Heart left ventricle (tissue), 16 donors: Measurements from ENCODE around the gene MED22. TPM values are rescaled to one million over a fixed set of nuclear protein-coding genes. Genes with fewer than 3 reads are reported as not detected.

ENCODE experiments used
- ATAC-seq, 4 donors: fragments of 200-7000 bp; cut with Tn5 transposase; one replicate each; pipeline ENCODE4 v1.9.1; 2020 to 2022; ENCODE audit warnings: moderate library complexity in 4 of 4, mild to moderate bottlenecking in 3 of 4, moderate number of reproducible peaks in 1 of 4
- DNase-seq, 5 donors: peaks; one replicate each; pipeline ENCODE4 v3.0.0-alpha.2; 2020
- H3K27ac ChIP-seq, 12 donors: fragments of 200-600 bp; sonication (generic) in 4 of 12; one replicate each; pipeline versions ENCODE4 v1.5.0 to v1.8.0; 2016 to 2022; ENCODE audit warnings: mild to moderate bottlenecking in 2 of 12
- H3K27me3 ChIP-seq, 9 donors: fragments of 200-600 bp; sonication (generic) in 2 of 9; one replicate each; pipeline versions ENCODE4 v1.5.1 to v1.8.0; 2016 to 2022; ENCODE audit warnings: mild to moderate bottlenecking in 3 of 9
- H3K36me3 ChIP-seq, 9 donors: fragments of 200-600 bp; sonication (generic) in 2 of 9; one replicate each; pipeline versions ENCODE4 v1.5.0 to v1.8.0; 2018 to 2022; ENCODE audit warnings: mild to moderate bottlenecking in 2 of 9
- H3K4me1 ChIP-seq, 12 donors: fragments of 200-600 bp; sonication (generic) in 4 of 12; one replicate each; pipeline versions ENCODE4 v1.5.0 to v1.8.0; 2016 to 2022; ENCODE audit warnings: mild to moderate bottlenecking in 3 of 12
- H3K4me3 ChIP-seq, 12 donors: fragments of 200-600 bp; sonication (generic) in 4 of 12; one replicate each; pipeline versions ENCODE4 v1.5.0 to v1.8.0; 2017 to 2022; ENCODE audit warnings: mild to moderate bottlenecking in 9 of 12, moderate library complexity in 4 of 12
- H3K9me3 ChIP-seq, 12 donors: fragments of 200-600 bp; sonication (generic) in 4 of 12; one replicate each; pipeline versions ENCODE4 v1.5.0 to v1.8.0; 2016 to 2022; ENCODE audit warnings: mild to moderate bottlenecking in 1 of 12
- POLR2A ChIP-seq, 2 donors: fragments of 450-650 bp; IDR thresholded peaks; one replicate each; pipeline ENCODE4 v1.6.1; 2017; ENCODE audit warnings: antibody characterized with exemption in 2 of 2, mild to moderate bottlenecking in 2 of 2, moderate library complexity in 2 of 2
- WGBS, 4 donors: extraction: QIAGEN DNeasy Blood & Tissue Kit in 2 of 4; methylation state at CpG; one replicate each; pipeline versions ENCODE4 v1.1.5 to v1.1.7; 2013 to 2018; 5-methylcytosine and 5-hydroxymethylcytosine counted together
- intact Hi-C, 10 donors: fragments of 100-400 bp; cut with DNase I; formaldehyde crosslinking; loops; one replicate each; pipeline versions ENCODE4 v1.11.1 to v1.14.2; 2022
- polyA plus RNA-seq, 2 donors: library from polyadenylated mRNA; stranded (reverse); fragments of 200-250 nt; gene quantifications; one replicate each; pipeline ENCODE4 v1.2.3, GENCODE V29; 2013
- total RNA-seq, 9 donors: library from RNA; depleted of rRNA in 2 of 9; stranded (reverse); fragments of >200 nt in 2 of 9; fragmentation: NEBNext Ultra II Directional in 3 of 9; extraction: Animal tissue kit (Norgen Biotek cat#: 25700) in 3 of 9; gene quantifications; one replicate each; pipeline versions ENCODE4 v1.1.0 to v1.2.4, GENCODE V29; 2016 to 2023
- TF ChIP-seq, protein P1 (sequence below), 12 donors: fragments of 200-600 bp; sonication (generic) in 4 of 12; IDR thresholded peaks; one replicate each; pipeline versions ENCODE4 v1.5.0 to v1.8.0; 2018 to 2022; ENCODE audit warnings: antibody characterized with exemption in 12 of 12, mild to moderate bottlenecking in 5 of 12
- donor health status: ischemic (EF 13 %, LVEDD 7.1; RV severe dilation, severe dysfunction).
- donor health status: healthy with polysubstance abuse.
- donor health status: DM: no; HTN: yes; CAD: no.
- donor health status: DM: no; HTN: no; CAD: no.
- donor health status: ischemic (EF 25% LVEDD 6.9; RV normal size, moderate dysfunction).
- donor health status: ischemic (EF 25% LVEDD 5.7; RV mildly dilated, moderate dysfunction).
- donor health status: healthy.
- donor health status: DM: yes; HTN: yes; CAD: no.
- donor health status: ischemic (EF 35%, LVEDD 5.7; RV mildly dilated, moderate dysfunction).
- donor health status: nonischemic (EF 11% LVEDD 7.7; RV severe dilation, severe dysfunction).
- donor health status: DM: yes; HTN: yes; CAD: no.
- donor health status: PGD.
- donor health status: ischemic (EF 29% LVEDD 5.4; RV normal size, mild dysfunction).
- donor health status: nonischemic (EF 23%, LVEDD 6.1; RV moderate dilation, normal function).

Gene MED22
- total and polyA plus RNA-seq, 11 donors, result 12.3 to 33.8 (median 19.5) TPM

DNA sequence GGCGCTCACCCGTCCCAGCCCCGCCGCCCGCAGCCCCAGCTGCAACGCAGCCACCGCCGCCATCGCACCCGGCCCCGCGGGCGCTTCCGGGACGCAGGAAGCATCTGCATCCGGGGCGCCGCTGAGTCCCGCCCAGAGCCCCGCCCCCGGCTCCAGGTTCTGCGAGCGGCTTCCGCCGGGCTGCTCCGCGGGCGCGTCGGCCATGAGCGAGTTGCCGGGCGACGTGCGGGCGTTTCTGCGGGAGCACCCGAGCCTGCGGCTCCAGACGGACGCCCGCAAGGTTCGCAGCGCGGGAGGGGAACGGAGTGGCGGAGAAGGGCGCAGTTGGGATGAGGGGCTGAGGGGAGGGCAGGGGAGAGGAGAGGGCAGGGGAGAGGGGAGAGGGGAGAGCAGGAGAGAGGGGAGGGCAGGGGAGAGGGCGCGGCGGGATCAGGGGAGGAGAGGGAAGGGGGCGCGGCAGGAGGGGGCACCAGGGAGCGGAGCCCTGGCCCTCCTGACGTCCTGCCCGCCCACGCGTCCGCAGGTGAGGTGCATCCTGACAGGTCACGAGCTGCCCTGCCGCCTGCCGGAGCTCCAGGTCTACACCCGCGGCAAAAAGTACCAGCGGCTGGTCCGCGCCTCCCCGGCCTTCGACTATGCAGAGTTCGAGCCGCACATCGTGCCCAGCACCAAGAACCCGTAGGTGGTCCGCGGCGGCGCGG lies 8.6 kb upstream of the MED22 start, which contains the start of the genes SURF1 and SURF2:
SURF1 (minus strand) TSS at position 97 of the 701 bp plus-strand sequence; CDS start at position 63, 34 bp downstream.
SURF2 (plus strand) TSS at position 160 of the 701 bp plus-strand sequence; CDS start at position 203, 43 bp downstream.
- Histone ChIP-seq H3K27me3 (no peaks in the 10 kb centered on the region), H3K27ac (peak within 1 kb of the TSS in 11 of 12 donors; percentile 65 to 89 (median 78)), H3K9me3 (no peaks in the 10 kb centered on the region), H3K36me3 (peaks cover 0 to 47% (median 40%) of the 10 kb centered on the region in 9 donors), H3K4me1 (peaks cover 3 to 50% (median 26%) of the 10 kb centered on the region in 12 donors), H3K4me3 (peak within 1 kb of the TSS; percentile 58 to 97 (median 86))
- WGBS, 4 donors, result 1 to 4% (median 2%) methylated on average over 50 to 78 of the region's 78 CpGs
- DNase-seq (peak; percentile 88 to 94 (median 91)), ATAC-seq (peak; percentile 63 to 94 (median 90))
- TF ChIP-seq POLR2A (IDR thresholded peaks at IDR 0.05), result peak; percentile 13 to 87
- TF ChIP-seq, protein P1, sequence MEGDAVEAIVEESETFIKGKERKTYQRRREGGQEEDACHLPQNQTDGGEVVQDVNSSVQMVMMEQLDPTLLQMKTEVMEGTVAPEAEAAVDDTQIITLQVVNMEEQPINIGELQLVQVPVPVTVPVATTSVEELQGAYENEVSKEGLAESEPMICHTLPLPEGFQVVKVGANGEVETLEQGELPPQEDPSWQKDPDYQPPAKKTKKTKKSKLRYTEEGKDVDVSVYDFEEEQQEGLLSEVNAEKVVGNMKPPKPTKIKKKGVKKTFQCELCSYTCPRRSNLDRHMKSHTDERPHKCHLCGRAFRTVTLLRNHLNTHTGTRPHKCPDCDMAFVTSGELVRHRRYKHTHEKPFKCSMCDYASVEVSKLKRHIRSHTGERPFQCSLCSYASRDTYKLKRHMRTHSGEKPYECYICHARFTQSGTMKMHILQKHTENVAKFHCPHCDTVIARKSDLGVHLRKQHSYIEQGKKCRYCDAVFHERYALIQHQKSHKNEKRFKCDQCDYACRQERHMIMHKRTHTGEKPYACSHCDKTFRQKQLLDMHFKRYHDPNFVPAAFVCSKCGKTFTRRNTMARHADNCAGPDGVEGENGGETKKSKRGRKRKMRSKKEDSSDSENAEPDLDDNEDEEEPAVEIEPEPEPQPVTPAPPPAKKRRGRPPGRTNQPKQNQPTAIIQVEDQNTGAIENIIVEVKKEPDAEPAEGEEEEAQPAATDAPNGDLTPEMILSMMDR (IDR thresholded peaks at IDR 0.05), result no peak
- intact Hi-C loops, result loop anchor here in 2 of 10 donors (2.0 to 5.0 kb wide), 2 partner anchors 20 to 131 kb away; partner anchors contain the start of genes STKLD1 (in 1 of the 2) and SURF4 (in 1 of the 2)

DNA sequence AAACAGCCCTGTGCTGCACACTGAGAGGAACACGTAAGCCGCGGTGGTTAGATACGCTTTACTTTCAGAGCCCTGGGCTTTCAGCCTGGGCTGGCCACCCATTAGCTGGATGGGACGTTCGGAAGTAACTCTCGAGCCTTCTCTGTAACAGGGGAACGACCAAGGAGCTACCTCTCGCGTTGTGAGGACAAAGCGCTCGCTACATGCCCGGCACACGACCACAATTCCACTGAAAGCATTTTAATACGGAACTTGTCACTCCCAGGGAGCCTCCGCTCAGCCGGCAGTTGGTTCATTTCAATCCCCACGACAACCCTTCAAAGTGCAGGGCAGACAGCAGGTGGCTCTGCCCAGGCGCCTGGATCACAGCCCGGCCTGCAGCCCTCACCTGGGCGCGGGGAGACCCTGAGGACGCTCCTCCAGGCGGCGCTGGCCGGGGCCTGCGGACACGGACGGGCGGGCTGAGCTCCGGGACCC lies 8.0 kb upstream of the MED22 start:
- H3K27ac ChIP-seq, result peak overlapping the region in 11 of 12 donors; percentile 65 to 89 (median 78)
- ATAC-seq (peak in 1 of 4 donors; percentile 21), DNase-seq (no peak)
- intact Hi-C loops, result loop anchor here in 2 of 10 donors (2.0 to 5.0 kb wide), 2 partner anchors 21 to 131 kb away; partner anchors contain the start of genes STKLD1 (in 1 of the 2) and SURF4 (in 1 of the 2)
- peaks cover 3 to 50% (median 26%) of the 10 kb centered on the region in 12 donors for H3K4me1 ChIP-seq
- WGBS, 4 donors, result 0% methylated on average over 16 to 31 of the region's 31 CpGs
- peak overlapping the region; percentile 58 to 97 (median 86) for H3K4me3 ChIP-seq
- H3K9me3 ChIP-seq, result no peaks in the 10 kb centered on the region
- peaks cover 0 to 47% (median 40%) of the 10 kb centered on the region in 9 donors for H3K36me3 ChIP-seq
- H3K27me3 ChIP-seq, result no peaks in the 10 kb centered on the region
- TF ChIP-seq, protein P1 (IDR thresholded peaks at IDR 0.05), result no peak
- TF ChIP-seq POLR2A (IDR thresholded peaks at IDR 0.05), result no peak

DNA sequence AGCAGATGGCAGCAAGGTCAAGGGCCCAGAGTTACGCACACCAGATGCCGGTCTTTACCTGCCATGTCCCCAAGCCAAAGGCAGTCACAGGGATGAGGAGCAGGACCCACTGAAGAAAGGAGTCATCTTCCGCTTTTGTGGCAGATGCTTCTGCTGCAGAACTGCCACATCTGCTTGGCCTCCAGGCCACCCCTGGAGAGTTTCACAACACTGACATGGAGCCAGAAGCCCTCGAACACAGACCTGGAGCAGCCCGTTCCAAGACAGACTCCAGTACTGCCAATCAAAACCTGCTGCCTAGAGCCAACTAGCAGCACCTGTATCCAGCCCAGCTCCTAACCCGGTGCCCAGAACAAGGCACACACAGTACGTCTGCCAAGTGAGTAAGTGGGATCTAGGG lies 6.8 kb upstream of the MED22 start:
- Histone ChIP-seq H3K4me1 (peaks cover 3 to 45% (median 29%) of the 10 kb centered on the region in 12 donors), H3K27me3 (no peaks in the 10 kb centered on the region), H3K9me3 (no peaks in the 10 kb centered on the region), H3K4me3 (peak overlapping the region in 2 of 12 donors; percentile 96 to 97), H3K36me3 (peaks cover 0 to 47% (median 42%) of the 10 kb centered on the region in 9 donors), H3K27ac (no peak overlapping the region)
- intact Hi-C loops, result loop anchor here in 1 of 10 donors (5.0 kb wide), 1 partner anchor 133 kb away; no protein-coding TSS in a partner anchor
- ATAC-seq (no peak), DNase-seq (no peak)
- WGBS, 4 donors, result 77 to 94% (median 87%) methylated on average over 2 to 7 of the region's 7 CpGs
- TF ChIP-seq, protein P1 (IDR thresholded peaks at IDR 0.05), result no peak
- no peak for TF ChIP-seq POLR2A (IDR thresholded peaks at IDR 0.05)

DNA sequence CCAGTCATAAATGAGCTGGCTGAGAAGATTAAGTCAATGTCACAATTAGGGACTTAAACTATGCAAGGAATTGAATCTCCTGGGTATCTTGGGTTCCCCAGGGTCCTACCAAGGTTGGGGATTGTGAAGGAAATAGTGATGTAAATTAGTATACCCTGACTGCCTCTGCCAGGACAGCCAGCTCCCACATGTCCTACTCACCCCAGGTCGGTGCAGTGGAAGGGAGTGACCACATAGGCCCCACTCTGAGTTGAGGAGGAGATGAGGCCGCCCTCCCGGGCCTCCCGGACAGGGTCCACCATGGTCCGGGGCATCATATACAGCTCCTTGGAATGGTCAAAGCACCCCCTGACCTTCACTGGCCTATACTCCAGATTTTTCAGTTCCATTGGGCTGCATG lies 5.6 kb upstream of the MED22 start:
- no peak for TF ChIP-seq POLR2A (IDR thresholded peaks at IDR 0.05)
- TF ChIP-seq, protein P1 (IDR thresholded peaks at IDR 0.05), result no peak
- Histone ChIP-seq H3K9me3 (no peaks in the 10 kb centered on the region), H3K4me3 (no peak overlapping the region), H3K36me3 (peaks cover 0 to 55% (median 50%) of the 10 kb centered on the region in 9 donors), H3K27me3 (no peaks in the 10 kb centered on the region), H3K27ac (no peak overlapping the region), H3K4me1 (peaks cover 8 to 46% (median 34%) of the 10 kb centered on the region in 12 donors)
- WGBS, 4 donors, result 79 to 89% (median 83%) methylated on average over 5 of the region's 5 CpGs
- no peak for DNase-seq
- ATAC-seq, result no peak
- intact Hi-C loops, result no loop called here
